Renal pelvis (tissue), 4 donors: ENCODE results near the gene SMYD3. TPM values are rescaled to one million over a fixed set of nuclear protein-coding genes. Genes with fewer than 3 reads are reported as not detected.

Experiments
- DNase-seq: peaks from one replicate; pipeline ENCODE4 v3.0.0-alpha.2; 2013
- polyA plus RNA-seq, 3 donors: library from polyadenylated mRNA; unstranded; fragments of 120-200 nt; gene quantifications; one replicate each; pipeline ENCODE4 v1.2.1, GENCODE V29; 2013; ENCODE audit not compliant: insufficient read length in 3 of 3

SMYD3 gene
- polyA plus RNA-seq, 3 donors: 25.8 to 30.3 (median 26.1) TPM

DNA sequence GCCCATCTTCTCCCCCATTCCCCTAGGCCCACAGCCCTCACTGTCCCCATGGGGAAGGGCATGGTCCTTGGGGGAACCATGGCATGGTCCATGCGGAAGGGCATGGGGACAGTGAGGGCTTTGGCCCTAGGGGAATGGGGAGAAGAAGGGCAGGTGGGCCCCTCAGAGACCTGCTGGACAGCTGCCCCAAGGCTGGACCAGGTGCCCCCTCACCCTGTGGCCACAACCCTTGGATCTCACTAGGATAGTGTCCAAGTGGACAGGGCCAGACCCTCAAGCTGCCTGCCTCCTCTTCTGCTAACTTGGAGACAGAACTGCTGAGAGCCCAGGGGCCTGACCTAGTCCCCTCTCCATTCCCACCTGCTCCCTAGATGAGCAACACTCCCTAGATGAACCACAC lies 12.4 kb upstream of the SMYD3 start:
- no peak for DNase-seq

GRCh38 chr1:246518456-246519205 lies 11.6 kb upstream of the SMYD3 start:
- no peak for DNase-seq

GRCh38 chr1:246517391-246517790 lies 10.3 kb upstream of the SMYD3 start:
- no peak for DNase-seq

DNA sequence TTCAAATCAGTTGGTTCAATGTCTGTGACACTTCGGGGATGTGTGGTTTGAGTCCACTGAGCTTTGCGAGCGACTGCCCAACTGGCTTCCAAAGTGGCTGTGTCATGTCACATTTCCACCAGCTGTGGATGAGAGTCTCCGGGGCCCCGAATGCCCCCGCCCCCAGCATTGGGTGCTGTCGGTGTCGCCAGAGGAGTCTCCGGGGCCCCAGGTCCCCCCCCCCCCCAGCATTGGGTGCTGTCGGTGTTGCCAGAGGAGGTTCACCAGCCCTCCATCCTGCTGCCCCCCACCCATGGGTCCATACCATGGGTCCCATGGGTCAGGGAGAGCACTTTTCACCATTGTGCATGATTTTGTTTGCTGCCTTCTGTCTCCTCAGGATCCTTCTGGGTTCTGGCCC lies 9.0 kb upstream of the SMYD3 start:
- no peak for DNase-seq

- no peak for DNase-seq
These were observed 8.4 kb upstream of the SMYD3 start for GRCh38 chr1:246515390-246516005.

GRCh38 chr1:246513619-246514343 lies 6.7 kb upstream of the SMYD3 start:
- DNase-seq: no peak

DNA sequence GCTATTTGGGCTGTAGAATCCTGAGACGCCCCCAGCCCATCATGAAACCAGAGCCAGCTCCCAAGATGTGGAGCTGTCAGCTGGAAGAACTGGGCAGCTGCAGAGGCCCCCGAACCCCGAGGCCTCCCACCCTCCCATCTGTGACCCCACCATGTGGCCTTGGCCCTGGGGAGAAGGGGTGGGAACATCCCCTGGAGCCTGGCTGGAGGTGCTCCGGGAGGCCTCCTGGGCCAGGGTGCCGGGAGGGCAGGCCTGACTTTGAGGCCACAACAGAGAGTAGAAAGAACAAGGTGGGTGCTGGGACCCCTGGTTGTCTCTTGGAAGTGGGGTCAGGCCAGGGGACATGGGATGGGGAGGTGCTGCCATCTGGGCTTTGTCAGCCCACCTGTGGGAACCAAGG lies 6.0 kb upstream of the SMYD3 start:
- DNase-seq: no peak

DNA sequence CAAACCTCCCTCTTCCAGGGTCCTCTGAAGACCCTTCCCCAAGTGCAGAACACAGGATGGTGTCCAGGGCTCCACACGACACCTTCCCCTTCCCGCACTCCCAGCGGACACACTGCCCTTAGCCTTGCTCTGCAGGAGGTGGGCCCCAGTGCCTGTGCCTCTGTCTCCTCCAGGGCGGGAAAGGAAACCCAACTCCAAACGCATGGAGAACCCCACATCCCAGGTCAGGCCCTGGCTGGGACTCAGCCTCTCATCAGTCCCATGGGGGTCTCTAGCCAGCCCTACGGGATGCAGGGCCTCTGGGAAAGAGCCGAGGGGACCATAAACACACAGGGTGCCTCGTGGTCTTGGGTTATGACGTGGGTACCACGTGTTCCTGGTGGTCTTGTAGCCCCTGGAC lies 5.6 kb upstream of the SMYD3 start:
- no peak for DNase-seq

DNA sequence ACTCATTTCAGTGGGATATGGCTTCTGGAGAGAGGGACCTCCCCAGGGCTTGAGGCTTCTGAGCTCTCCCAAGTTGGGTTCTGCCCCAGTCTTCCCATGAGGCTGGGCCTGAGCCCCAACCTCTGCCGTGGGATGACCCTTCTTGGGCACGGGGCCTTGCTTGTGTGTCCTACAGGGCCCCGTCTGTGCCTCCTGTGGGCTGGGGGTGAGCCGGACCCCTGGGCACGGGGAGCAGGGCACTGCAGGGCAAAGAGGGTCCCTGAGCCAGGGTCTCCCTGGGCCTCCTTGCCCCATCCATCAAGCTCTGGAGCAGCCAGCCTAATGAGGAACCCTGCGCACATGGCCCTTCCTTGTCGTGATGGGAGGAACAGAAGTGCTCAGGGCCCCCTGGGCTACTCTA lies 5.2 kb upstream of the SMYD3 start:
- DNase-seq: no peak

DNA sequence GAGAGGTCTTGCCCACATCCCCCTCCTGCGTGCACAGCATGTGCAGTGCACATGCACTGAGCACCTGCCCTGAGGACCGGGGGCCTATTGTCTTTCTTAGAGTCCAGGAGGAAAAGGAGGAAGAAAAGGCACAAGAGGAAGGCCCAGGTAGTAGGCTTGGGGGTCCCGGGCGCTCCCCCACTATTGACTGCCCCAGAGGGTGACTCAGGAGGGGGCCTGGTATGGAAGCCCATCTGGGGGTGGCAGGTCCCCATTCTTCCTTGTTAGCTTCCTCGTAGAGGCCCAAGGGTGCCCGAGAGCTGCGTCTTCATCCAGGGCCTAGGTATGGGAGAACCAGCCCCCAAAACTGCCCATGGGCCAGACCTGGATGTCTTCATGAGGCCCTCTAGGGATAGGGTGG lies 4.1 kb upstream of the SMYD3 start:
- DNase-seq: no peak

- DNase-seq: no peak
These were observed 3.3 kb upstream of the SMYD3 start for GRCh38 chr1:246510147-246511030.

- no peak for DNase-seq
These were observed 2.0 kb upstream of the SMYD3 start for GRCh38 chr1:246508897-246509688.

GRCh38 chr1:246506367-246506673 lies 759 bp downstream of the SMYD3 start:
- no peak for DNase-seq

DNA sequence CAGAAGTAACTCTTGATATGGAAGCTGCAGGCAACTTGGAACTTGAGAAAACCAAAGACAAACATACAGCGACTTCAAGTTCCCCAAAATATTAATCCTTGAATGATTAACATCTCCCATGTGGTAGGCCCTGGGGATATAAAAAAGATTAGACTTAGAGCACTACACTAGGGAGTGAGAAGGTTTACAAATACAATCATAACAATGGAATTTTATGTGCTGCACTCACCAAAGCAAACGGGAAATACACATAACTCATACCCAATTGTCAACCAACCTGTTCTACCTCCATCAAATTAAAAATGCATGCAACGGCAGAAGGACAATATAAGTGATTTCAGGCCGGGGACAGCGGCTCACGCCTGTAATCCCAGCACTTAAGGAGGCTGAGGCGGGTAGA lies 3.7 kb downstream of the SMYD3 start:
- no peak for DNase-seq

GRCh38 chr1:246497331-246497915 lies 9.7 kb downstream of the SMYD3 start:
- peak; percentile 75 for DNase-seq

GRCh38 chr1:246492611-246493245 lies 14.4 kb downstream of the SMYD3 start:
- DNase-seq: peak; percentile 71

- DNase-seq: no peak
These were observed 15.5 kb downstream of the SMYD3 start for GRCh38 chr1:246491551-246492053.

DNA sequence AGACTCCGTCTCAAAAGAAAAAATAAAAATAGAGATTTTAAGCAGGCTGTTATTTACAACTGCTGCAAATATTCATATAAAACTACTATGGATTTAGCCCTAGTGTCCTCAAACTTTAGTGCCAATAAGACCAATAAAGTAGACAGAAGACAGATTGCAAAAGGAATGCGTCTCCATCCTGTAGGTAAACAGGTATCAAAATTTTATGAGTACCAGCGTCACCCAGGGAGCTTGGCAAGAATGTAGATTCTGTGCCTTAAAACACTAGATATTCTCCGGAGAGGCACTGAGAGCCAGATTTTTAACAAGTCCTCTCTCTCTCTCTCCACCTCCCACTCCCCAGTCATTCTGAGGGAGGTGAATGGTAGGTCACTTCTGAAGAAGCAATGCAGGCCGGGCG lies 18.4 kb downstream of the SMYD3 start:
- no peak for DNase-seq

DNA sequence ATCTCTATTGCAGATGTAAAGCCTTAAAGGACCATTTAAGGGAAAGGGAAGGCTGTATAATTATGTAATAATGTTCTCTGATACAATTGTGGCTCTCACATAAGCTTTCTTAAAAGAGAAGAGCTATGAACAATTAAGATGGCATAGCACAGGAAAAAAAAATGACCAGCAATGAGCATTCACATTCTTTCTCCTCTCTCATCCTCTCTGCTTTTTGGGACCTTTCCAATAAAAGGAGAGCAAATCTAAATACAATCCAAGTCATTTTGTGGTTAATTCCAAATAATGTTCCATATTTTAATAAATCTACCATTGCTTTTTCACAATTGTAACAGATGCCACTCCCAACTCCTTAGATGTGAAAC lies 23.5 kb downstream of the SMYD3 start:
- no peak for DNase-seq

- no peak for DNase-seq
These were observed 24.1 kb downstream of the SMYD3 start for GRCh38 chr1:246482805-246483568.
